ENCODE data around the gene SLC25A21.

SLC25A21 gene

DNA sequence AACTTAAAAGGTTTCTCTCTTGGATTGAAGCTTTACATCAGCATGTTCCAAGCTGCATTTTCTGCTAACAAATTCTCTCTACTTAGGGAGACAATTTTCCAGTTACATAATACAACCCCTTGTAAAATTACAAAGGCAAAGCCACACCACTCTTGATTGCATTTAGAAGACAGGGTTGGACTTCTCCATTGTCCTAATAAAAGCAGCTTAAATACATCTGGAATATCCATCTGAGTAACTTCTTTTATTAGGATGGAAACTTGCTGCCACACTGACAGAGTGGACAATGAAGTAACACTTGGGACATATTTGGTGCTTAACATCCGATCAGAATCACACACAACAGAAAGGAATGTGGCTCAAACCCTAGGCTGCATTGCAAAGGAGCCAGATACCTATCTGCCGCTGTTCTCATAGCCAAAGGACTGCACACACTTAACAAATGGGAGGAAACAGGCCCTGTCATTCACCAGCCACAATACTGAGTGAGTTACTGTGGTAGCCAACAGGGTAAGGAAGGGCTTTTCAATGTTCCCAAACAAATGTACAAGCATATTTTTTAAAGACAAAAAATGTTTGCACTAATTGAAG lies 353.5 kb downstream of the SLC25A21 start:
- H3K9me3 ChIP-seq (ENCODE audit: insufficient read depth, low read depth, low read length), result peaks cover 1% of the 10 kb centered on the region
- no peak overlapping the region for H4K91ac ChIP-seq (ENCODE audit: low read depth, low read length)
- no peak overlapping the region for H3K4me3 ChIP-seq (ENCODE audit: low read depth, low read length)
- no peak overlapping the region for H3K9ac ChIP-seq (ENCODE audit: low read length)
- no peaks in the 10 kb centered on the region for H3K79me1 ChIP-seq (ENCODE audit: low read length)
- no peak overlapping the region for H3K27ac ChIP-seq (ENCODE audit: low read depth, low read length)
- no peak overlapping the region for H2AFZ ChIP-seq (ENCODE audit: insufficient read depth, low read length, poor library complexity)
- no CpG with 5 or more reads among the region's 2 CpGs for WGBS (ENCODE audit: extremely low coverage, insufficient coverage, insufficient read length)
- no peak overlapping the region for H3K23ac ChIP-seq (ENCODE audit: low read length)
- peak; percentile 9 to 19 for DNase-seq
- no peak overlapping the region for H3K18ac ChIP-seq (ENCODE audit: low read length)
- no peaks in the 10 kb centered on the region for H3K79me2 ChIP-seq (ENCODE audit: control insufficient read depth, insufficient read depth, low read length, poor library complexity)
- no peaks in the 10 kb centered on the region for H3K27me3 ChIP-seq (ENCODE audit: insufficient read depth, low read length)
- H3K36me3 ChIP-seq (ENCODE audit: control insufficient read depth in 1 of 2, insufficient read depth in 2 of 2, low read length in 2 of 2), result no peaks in the 10 kb centered on the region
- H2BK120ac ChIP-seq (ENCODE audit: insufficient read depth, low read length, poor library complexity), result no peak overlapping the region
- H3K14ac ChIP-seq (ENCODE audit: low read length), result no peak overlapping the region
- H4K8ac ChIP-seq (ENCODE audit: low read depth, low read length), result no peak overlapping the region
- no peak overlapping the region for H2BK5ac ChIP-seq (ENCODE audit: low read depth, low read length, poor library complexity)
- no peak overlapping the region for H3K4me2 ChIP-seq (ENCODE audit: low read length)
- H3K4me1 ChIP-seq (ENCODE audit: control insufficient read depth in 1 of 2, insufficient read depth in 2 of 2, low read length in 2 of 2), result no peaks in the 10 kb centered on the region
- no peak overlapping the region for H2AK5ac ChIP-seq (ENCODE audit: low read length)
- no peak overlapping the region for H2BK12ac ChIP-seq (ENCODE audit: low read length)
- H3K4ac ChIP-seq (ENCODE audit: low read depth, low read length), result no peak overlapping the region
- no peak overlapping the region for H4K12ac ChIP-seq (ENCODE audit: low read depth, low read length)

- Histone ChIP-seq H3K9ac (ENCODE audit: low read length) (no peak overlapping the region), H3K4me1 (ENCODE audit: control insufficient read depth in 1 of 2, insufficient read depth in 2 of 2, low read length in 2 of 2) (no peaks in the 10 kb centered on the region), H2AK5ac (ENCODE audit: low read length) (no peak overlapping the region), H2BK12ac (ENCODE audit: low read length) (no peak overlapping the region), H3K18ac (ENCODE audit: low read length) (no peak overlapping the region), H2BK120ac (ENCODE audit: insufficient read depth, low read length, poor library complexity) (no peak overlapping the region), H3K27me3 (ENCODE audit: insufficient read depth, low read length) (no peaks in the 10 kb centered on the region), H3K79me1 (ENCODE audit: low read length) (no peaks in the 10 kb centered on the region), H4K8ac (ENCODE audit: low read depth, low read length) (no peak overlapping the region), H3K4me3 (ENCODE audit: low read depth, low read length) (no peak overlapping the region), H3K14ac (ENCODE audit: low read length) (no peak overlapping the region), H3K4me2 (ENCODE audit: low read length) (no peak overlapping the region), H3K9me3 (ENCODE audit: insufficient read depth, low read depth, low read length) (peaks cover 1% of the 10 kb centered on the region), H4K12ac (ENCODE audit: low read depth, low read length) (no peak overlapping the region), H3K27ac (ENCODE audit: low read depth, low read length) (no peak overlapping the region), H4K91ac (ENCODE audit: low read depth, low read length) (no peak overlapping the region), H2AFZ (ENCODE audit: insufficient read depth, low read length, poor library complexity) (no peak overlapping the region), H3K4ac (ENCODE audit: low read depth, low read length) (no peak overlapping the region), H3K23ac (ENCODE audit: low read length) (no peak overlapping the region), H3K79me2 (ENCODE audit: control insufficient read depth, insufficient read depth, low read length, poor library complexity) (no peaks in the 10 kb centered on the region), H3K36me3 (ENCODE audit: control insufficient read depth in 1 of 2, insufficient read depth in 2 of 2, low read length in 2 of 2) (no peaks in the 10 kb centered on the region), H2BK5ac (ENCODE audit: low read depth, low read length, poor library complexity) (no peak overlapping the region)
- no CpG with 5 or more reads among the region's 2 CpGs for WGBS (ENCODE audit: extremely low coverage, insufficient coverage, insufficient read length)
- no peak for DNase-seq
Observed at GRCh38 chr14:36818246-36818645, 354.2 kb downstream of the SLC25A21 start.

DNA sequence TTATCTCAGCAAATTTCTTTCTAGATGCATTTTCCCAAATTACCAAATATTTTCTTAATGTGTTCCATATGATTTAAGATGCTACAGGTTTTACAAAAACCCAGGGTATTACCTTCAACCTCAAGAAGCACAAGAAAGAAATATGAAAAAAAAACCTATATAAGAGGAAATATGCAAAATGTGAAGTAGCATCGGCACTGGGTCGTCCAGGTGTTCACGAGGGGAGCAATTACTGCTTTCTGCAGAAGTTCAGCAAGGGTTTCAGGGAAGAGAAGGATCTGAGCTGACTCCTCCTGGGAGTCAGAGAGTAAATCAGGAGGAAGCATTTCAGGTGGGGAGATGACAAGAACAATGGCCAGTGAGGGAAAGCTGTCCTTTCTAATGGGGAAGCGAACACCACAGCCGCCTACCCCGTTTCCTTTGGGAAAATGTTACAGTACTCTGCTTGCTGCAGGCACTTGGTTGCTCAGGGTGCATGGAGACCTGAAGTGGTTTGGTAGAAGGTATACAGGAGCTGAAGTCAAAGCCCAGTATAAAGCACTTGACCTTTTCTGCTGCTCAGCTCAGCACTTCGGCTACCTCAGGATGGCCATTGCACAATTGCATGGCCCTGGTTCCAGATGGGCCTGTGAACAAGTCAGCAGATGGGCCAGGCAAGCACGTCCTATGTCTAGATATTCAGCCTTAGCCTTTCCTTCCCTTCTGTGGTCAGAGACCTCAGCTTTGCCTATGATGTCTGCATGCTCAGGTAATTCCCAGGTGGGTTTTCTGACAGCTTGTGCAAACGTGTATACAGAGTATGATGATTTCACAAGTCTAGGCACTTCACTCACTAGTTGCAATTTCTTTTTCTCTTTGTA lies 355.1 kb downstream of the SLC25A21 start:
- Histone ChIP-seq H3K4me1 (ENCODE audit: control insufficient read depth in 1 of 2, insufficient read depth in 2 of 2, low read length in 2 of 2) (no peaks in the 10 kb centered on the region), H4K91ac (ENCODE audit: low read depth, low read length) (no peak overlapping the region), H3K27ac (ENCODE audit: low read depth, low read length) (no peak overlapping the region), H3K4ac (ENCODE audit: low read depth, low read length) (no peak overlapping the region), H2BK5ac (ENCODE audit: low read depth, low read length, poor library complexity) (no peak overlapping the region), H3K9me3 (ENCODE audit: insufficient read depth, low read depth, low read length) (peaks cover 1% of the 10 kb centered on the region), H3K79me2 (ENCODE audit: control insufficient read depth, insufficient read depth, low read length, poor library complexity) (no peaks in the 10 kb centered on the region), H2AK5ac (ENCODE audit: low read length) (no peak overlapping the region), H3K14ac (ENCODE audit: low read length) (no peak overlapping the region), H2BK120ac (ENCODE audit: insufficient read depth, low read length, poor library complexity) (no peak overlapping the region), H3K4me2 (ENCODE audit: low read length) (no peak overlapping the region), H4K12ac (ENCODE audit: low read depth, low read length) (no peak overlapping the region), H4K8ac (ENCODE audit: low read depth, low read length) (no peak overlapping the region), H3K36me3 (ENCODE audit: control insufficient read depth in 1 of 2, insufficient read depth in 2 of 2, low read length in 2 of 2) (no peaks in the 10 kb centered on the region), H3K27me3 (ENCODE audit: insufficient read depth, low read length) (no peaks in the 10 kb centered on the region), H2BK12ac (ENCODE audit: low read length) (no peak overlapping the region), H3K79me1 (ENCODE audit: low read length) (no peaks in the 10 kb centered on the region), H2AFZ (ENCODE audit: insufficient read depth, low read length, poor library complexity) (no peak overlapping the region), H3K9ac (ENCODE audit: low read length) (no peak overlapping the region), H3K23ac (ENCODE audit: low read length) (no peak overlapping the region), H3K4me3 (ENCODE audit: low read depth, low read length) (no peak overlapping the region), H3K18ac (ENCODE audit: low read length) (no peak overlapping the region)
- WGBS (ENCODE audit: extremely low coverage, insufficient coverage, insufficient read length), result no CpG with 5 or more reads among the region's 9 CpGs
- DNase-seq, result no peak

DNA sequence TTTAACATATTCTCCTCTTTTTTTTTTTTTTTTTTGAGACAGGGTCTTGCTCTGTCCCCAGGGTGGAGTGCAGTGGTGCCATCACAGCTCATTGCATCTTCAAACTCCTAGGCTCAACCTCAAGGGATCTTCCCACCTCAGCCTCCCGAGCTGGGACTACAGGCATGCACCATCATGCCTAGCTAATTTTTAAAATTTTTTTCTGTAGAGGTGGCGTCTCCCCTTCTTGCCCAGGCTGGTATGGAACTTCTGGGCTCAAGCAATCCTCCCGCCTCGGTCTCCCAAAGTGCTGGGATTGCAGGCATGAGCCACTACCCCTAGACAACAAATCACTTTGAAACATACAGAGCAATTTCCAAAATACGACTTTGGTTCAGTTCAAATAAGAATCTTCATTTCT lies 355.9 kb downstream of the SLC25A21 start:
- H3K4me3 ChIP-seq (ENCODE audit: low read depth, low read length), result no peak overlapping the region
- no peak overlapping the region for H4K91ac ChIP-seq (ENCODE audit: low read depth, low read length)
- H2BK120ac ChIP-seq (ENCODE audit: insufficient read depth, low read length, poor library complexity), result no peak overlapping the region
- no peak overlapping the region for H3K27ac ChIP-seq (ENCODE audit: low read depth, low read length)
- H3K4me1 ChIP-seq (ENCODE audit: control insufficient read depth in 1 of 2, insufficient read depth in 2 of 2, low read length in 2 of 2), result no peaks in the 10 kb centered on the region
- H3K79me2 ChIP-seq (ENCODE audit: control insufficient read depth, insufficient read depth, low read length, poor library complexity), result no peaks in the 10 kb centered on the region
- H3K27me3 ChIP-seq (ENCODE audit: insufficient read depth, low read length), result no peaks in the 10 kb centered on the region
- H2BK5ac ChIP-seq (ENCODE audit: low read depth, low read length, poor library complexity), result no peak overlapping the region
- H3K18ac ChIP-seq (ENCODE audit: low read length), result no peak overlapping the region
- no peak overlapping the region for H3K4me2 ChIP-seq (ENCODE audit: low read length)
- H3K79me1 ChIP-seq (ENCODE audit: low read length), result no peaks in the 10 kb centered on the region
- H4K12ac ChIP-seq (ENCODE audit: low read depth, low read length), result no peak overlapping the region
- no peak overlapping the region for H3K14ac ChIP-seq (ENCODE audit: low read length)
- H3K9me3 ChIP-seq (ENCODE audit: insufficient read depth, low read depth, low read length), result peaks cover 1% of the 10 kb centered on the region
- no CpG with 5 or more reads among the region's 5 CpGs for WGBS (ENCODE audit: extremely low coverage, insufficient coverage, insufficient read length)
- H3K23ac ChIP-seq (ENCODE audit: low read length), result no peak overlapping the region
- H4K8ac ChIP-seq (ENCODE audit: low read depth, low read length), result no peak overlapping the region
- no peak overlapping the region for H3K9ac ChIP-seq (ENCODE audit: low read length)
- no peaks in the 10 kb centered on the region for H3K36me3 ChIP-seq (ENCODE audit: control insufficient read depth in 1 of 2, insufficient read depth in 2 of 2, low read length in 2 of 2)
- H3K4ac ChIP-seq (ENCODE audit: low read depth, low read length), result no peak overlapping the region
- no peak overlapping the region for H2AFZ ChIP-seq (ENCODE audit: insufficient read depth, low read length, poor library complexity)
- DNase-seq, result no peak
- H2BK12ac ChIP-seq (ENCODE audit: low read length), result no peak overlapping the region
- no peak overlapping the region for H2AK5ac ChIP-seq (ENCODE audit: low read length)
